HG02938 (cell line): ENCODE results near the gene PLPP2.

Experiments
- ATAC-seq: cut with Tn5 transposase; IDR thresholded peaks from one replicate; pipeline ENCODE4 v1.9.1; 2021; ENCODE audit warnings: mild to moderate bottlenecking, moderate library complexity; ENCODE audit not compliant: unreplicated experiment

The PLPP2 gene

GRCh38 chr19:317710-318508, 26.7 kb upstream of the PLPP2 start:
- no peak for ATAC-seq

- no peak for ATAC-seq
Observed at GRCh38 chr19:315811-316210, 24.6 kb upstream of the PLPP2 start.

- ATAC-seq: no peak
Observed at GRCh38 chr19:313988-314815, 23.0 kb upstream of the PLPP2 start.

GRCh38 chr19:313169-313987, 22.2 kb upstream of the PLPP2 start:
- ATAC-seq: no peak

DNA sequence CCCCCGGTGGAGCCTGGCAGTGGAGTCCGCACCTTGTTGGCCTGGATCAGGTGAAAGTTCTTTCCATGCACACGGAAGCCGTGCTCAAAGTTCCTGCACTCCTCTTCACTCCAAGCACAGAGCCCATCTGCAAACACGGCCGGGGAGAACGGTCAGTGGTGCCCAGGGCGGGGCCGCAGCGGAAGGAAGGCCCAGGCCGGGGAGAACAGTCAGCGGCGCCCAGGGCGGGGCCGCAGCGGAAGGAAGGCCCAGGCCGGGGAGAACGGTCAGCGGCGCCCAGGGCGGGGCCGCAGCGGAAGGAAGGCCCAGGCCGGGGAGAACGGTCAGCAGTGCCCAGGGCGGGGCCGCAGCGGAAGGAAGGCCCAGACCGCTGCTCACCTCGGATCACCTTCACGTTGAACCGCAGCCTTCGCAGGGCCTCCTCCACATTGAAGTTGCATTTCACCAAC, 20.6 kb upstream of the PLPP2 start:
- ATAC-seq: no peak

DNA sequence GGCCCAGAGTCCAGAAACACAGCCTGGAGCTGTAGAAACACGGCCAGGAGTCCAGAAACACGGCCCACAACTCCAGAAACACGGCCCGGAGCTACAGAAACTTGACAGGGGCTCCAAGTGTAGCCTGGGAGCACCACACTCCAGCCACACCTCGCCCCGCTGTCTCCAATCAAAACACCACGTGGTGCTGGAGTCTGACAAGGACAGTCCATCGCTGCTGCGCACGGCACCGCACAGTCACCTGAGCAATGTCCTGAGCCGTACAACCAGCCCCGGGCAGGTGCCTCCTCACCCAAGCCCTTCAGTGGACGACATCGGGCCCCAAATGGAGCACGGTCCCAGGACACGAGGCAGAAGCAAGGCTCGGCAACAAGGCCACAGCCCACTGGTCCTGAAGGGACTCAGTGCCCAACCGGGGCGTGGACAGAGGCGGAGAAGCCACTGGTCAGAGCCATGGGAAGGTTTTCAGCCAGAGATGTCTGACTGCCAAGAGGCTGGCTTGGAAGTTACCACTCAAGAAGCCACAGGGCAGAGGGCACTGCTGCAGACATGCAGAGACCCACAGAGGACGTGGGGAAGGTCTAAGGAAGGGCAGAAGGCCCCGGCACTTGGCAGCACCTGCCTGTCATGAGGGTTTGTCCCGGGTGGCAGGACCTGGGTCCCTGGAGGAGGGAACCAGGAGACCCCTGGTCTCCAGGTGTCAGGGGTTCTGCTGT, 19.7 kb upstream of the PLPP2 start:
- ATAC-seq: no peak

DNA sequence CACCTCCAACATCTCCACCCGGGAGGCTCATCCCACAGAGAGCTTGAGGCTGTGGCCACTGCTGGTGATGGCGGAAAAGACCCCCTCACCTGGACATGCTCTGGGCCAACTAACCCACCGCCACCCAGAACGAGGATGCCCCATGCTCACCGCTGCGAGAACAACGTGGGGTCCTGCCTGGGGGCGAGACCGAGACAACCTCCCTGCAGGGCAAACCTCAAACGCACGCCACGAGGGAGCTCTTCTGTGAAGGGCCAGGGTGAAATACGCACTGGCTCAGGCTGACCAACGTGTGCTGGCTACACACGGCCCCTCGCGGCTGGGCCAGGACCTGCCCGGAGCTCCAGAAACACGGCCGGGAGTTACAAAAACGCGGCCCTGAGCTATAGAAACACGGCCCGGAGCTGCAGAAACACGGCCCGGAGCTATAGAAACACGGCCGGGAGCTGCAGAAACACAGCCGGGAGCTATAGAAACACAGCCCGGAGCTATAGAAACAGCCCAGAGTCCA, 19.0 kb upstream of the PLPP2 start:
- ATAC-seq: no peak

DNA sequence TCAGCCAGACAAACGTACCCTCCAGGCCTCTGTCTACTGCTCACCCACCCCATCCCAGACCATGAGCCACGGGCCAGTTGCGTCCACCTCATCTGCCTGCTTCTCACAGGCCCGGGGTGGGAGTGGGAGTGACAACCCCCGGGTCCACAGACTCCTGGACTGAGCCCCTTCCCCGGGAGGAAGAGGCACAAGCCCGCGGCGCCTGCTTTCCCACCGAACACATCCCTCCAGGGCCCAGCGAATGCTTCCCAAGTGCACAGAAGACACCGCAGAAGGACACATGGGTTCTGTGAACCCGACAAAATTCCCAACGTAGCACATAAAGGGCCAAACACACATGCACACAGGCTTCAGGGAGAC, 18.0 kb upstream of the PLPP2 start:
- ATAC-seq: no peak

GRCh38 chr19:308471-309205, 17.4 kb upstream of the PLPP2 start:
- no peak for ATAC-seq

DNA sequence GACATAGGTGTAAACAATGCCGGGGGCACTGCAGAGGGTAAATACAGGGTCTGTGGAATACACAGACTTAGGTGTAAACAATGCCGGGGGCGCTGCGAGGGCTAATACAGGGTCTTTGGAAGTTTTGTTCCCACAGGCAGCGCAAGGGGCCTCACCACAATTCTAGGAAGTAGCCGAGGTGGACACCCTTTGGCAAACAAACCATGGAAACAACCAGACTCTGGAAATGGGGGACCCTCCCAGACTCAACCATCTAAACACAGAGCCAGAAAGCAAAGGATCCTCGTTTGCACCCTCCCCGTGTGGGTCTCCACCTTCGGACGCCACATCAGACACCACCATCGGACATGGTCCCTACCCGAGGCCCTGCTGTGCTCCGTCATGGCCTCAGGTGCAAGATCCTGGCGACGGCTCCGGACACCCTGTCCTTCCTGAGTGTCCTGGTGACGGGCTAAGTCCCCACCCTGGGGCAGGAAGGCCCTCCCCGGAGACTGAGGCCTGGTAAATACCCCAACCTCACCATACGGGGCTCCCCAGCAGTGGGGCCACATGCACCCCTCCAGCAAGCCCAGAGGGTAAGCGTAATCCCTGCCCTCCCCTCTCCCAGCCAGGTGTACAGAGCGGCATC, 16.7 kb upstream of the PLPP2 start:
- ATAC-seq: no peak

GRCh38 chr19:307111-307531, 15.9 kb upstream of the PLPP2 start:
- no peak for ATAC-seq

- ATAC-seq: no peak
Observed at GRCh38 chr19:306151-306900, 15.1 kb upstream of the PLPP2 start.

- no peak for ATAC-seq
Observed at GRCh38 chr19:305240-306150, 14.3 kb upstream of the PLPP2 start.

DNA sequence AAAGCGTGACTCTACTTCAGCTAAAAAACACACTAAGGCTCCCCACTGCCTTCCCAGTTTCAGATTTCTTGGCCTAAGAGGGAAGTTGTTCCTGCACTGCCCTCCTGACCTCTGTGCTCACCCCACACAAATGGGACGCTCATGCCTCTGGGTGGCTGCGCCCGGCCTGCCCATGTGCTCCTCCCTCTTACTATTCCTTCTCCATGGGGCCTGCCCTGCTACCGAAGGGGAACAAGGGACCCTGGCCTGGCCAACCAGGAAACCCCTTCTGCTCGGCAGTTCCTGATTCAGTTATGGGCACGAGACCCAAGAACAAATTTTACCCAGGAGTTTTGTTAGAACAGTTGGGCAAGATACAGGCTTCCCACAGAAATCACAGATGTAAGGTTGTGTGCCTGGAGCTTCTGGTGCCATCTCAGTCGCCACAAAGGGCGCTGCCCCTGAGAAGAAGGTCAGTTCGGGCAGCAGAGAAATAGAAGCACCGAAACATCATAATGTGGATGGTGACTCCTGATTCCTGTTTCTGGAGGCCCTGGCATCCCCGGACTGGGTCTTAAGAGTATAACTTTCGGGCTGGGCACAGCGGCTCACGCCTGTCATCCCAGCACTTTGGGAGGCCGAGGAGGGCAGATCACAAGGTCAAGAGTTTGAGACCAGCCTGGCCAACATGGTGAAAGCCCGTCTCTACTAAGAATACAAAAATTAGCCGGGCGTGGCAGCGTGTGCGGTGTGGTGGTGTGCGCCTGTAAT, 5.4 kb upstream of the PLPP2 start:
- ATAC-seq: no peak

GRCh38 chr19:295687-296370, 4.6 kb upstream of the PLPP2 start:
- ATAC-seq: no peak

- no peak for ATAC-seq
Observed at GRCh38 chr19:294946-295686, 3.9 kb upstream of the PLPP2 start.
